Mammary epithelial cell (primary cell): ENCODE data around the gene LAMB2.

ENCODE experiments used
- EZH2 ChIP-seq: IDR thresholded peaks from 2 replicates; pipeline ENCODE4 v1.6.1; 2012; ENCODE audit warnings: low read length, inconsistent platforms, borderline replicate concordance
- TF ChIP-seq, protein P1 (sequence below), 2 donors: IDR thresholded peaks in 1 of 2; conservative IDR thresholded peaks in 1 of 2; 2 replicates each; pipeline ENCODE4 v1.5.1; 2011 to 2012; ENCODE audit warnings: inconsistent platforms in 2 of 2, low read length in 2 of 2, mild to moderate bottlenecking in 2 of 2, control low read depth in 1 of 2, low read depth in 1 of 2; ENCODE audit not compliant: insufficient read depth in 1 of 2; ENCODE audit errors: extremely low read depth in 1 of 2

DNA sequence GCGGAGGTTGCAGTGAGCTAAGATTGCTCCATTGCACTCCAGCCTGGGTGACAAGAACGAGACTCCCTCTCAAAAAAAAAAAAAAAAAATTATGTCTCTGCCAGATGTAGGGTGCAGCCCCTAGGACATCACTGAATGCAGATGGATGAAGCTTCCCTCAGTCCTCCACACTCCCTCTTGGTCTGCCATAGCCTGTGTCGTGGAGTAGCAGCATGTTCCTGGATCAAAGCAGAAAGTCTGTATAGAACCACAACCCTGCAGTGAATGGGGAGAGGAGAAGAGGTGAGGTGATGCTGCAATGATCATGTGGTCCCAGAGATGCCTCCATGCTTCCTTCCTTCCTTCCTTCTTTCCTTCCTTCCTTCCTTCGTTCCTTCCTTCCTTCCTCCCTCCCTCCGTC is 15.3 kb upstream of the LAMB2 start:
- TF ChIP-seq, protein P1, sequence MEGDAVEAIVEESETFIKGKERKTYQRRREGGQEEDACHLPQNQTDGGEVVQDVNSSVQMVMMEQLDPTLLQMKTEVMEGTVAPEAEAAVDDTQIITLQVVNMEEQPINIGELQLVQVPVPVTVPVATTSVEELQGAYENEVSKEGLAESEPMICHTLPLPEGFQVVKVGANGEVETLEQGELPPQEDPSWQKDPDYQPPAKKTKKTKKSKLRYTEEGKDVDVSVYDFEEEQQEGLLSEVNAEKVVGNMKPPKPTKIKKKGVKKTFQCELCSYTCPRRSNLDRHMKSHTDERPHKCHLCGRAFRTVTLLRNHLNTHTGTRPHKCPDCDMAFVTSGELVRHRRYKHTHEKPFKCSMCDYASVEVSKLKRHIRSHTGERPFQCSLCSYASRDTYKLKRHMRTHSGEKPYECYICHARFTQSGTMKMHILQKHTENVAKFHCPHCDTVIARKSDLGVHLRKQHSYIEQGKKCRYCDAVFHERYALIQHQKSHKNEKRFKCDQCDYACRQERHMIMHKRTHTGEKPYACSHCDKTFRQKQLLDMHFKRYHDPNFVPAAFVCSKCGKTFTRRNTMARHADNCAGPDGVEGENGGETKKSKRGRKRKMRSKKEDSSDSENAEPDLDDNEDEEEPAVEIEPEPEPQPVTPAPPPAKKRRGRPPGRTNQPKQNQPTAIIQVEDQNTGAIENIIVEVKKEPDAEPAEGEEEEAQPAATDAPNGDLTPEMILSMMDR (conservative IDR thresholded peaks at IDR 0.05 in 1 of 2, IDR thresholded peaks at IDR 0.05 in 1 of 2; ENCODE audit: extremely low read depth in 1 of 2, insufficient read depth in 1 of 2, low read depth in 1 of 2, low read length in 2 of 2), result no peak
- TF ChIP-seq EZH2, result no peak
